GM18951 (cell line): ENCODE data around the gene ZBTB20.

Source experiments
- POLR2A ChIP-seq: IDR thresholded peaks from 4 replicates; pipeline ENCODE4 v1.6.1; 2011; ENCODE audit warnings: mild to moderate bottlenecking; ENCODE audit not compliant: insufficient read length, insufficient read depth; ENCODE audit errors: extremely low read depth
- in situ Hi-C: fragments of 300-500 bp; cut with MboI; formaldehyde crosslinking; loops from one replicate; pipeline ENCODE4 v1.12.0; 2022; ENCODE audit warnings: low sequenced_read_pairs, mixed read lengths, inconsistent platforms; ENCODE audit not compliant: unreplicated experiment

Gene ZBTB20

GRCh38 chr3:114722530-114722929 is 424.6 kb downstream of the ZBTB20 start:
- TF ChIP-seq POLR2A: no peak

GRCh38 chr3:114721864-114722263 is 425.2 kb downstream of the ZBTB20 start:
- in situ Hi-C loops: no loop called here
- no peak for TF ChIP-seq POLR2A

More at GRCh38 chr3:114722530-114722929, 424.6 kb downstream of the ZBTB20 start:
- in situ Hi-C loops: no loop called here

GRCh38 chr3:114721209-114721608 is 425.9 kb downstream of the ZBTB20 start:
- TF ChIP-seq POLR2A: no peak

GRCh38 chr3:114718898-114719210 is 428.2 kb downstream of the ZBTB20 start:
- in situ Hi-C loops: no loop called here
- TF ChIP-seq POLR2A: no peak

More at GRCh38 chr3:114721209-114721608, 425.9 kb downstream of the ZBTB20 start:
- in situ Hi-C loops: no loop called here

- TF ChIP-seq POLR2A: no peak
Observed at GRCh38 chr3:114718071-114718897, 428.8 kb downstream of the ZBTB20 start.

GRCh38 chr3:114716916-114717315 is 430.2 kb downstream of the ZBTB20 start:
- no peak for TF ChIP-seq POLR2A
- in situ Hi-C loops: no loop called here

More at GRCh38 chr3:114718071-114718897, 428.8 kb downstream of the ZBTB20 start:
- in situ Hi-C loops: no loop called here

GRCh38 chr3:114716126-114716525 is 431.0 kb downstream of the ZBTB20 start:
- no peak for TF ChIP-seq POLR2A
- in situ Hi-C loops: no loop called here

DNA sequence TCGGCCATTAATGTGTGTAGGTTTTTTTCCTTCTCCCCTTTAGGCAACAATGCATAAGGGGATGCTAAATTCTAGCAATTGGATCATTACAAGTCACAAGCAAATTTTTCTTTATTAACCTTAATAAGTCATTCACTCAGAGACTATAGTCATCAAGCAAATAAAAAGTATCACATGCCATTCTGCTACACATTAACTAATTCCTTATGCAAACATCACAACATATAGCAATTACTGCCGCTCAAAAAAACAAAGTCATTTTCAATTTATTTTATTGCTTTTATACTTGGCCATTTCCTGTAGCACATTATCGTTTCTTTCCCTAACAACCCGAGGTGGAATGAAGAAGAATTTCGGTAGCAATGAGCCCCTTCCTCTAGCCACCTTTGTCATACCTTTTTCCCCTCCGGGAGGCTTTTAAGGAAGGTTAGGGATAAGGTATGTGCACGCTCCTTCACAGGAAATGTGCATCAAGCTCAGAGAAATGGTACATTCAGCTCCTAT is 432.1 kb downstream of the ZBTB20 start:
- in situ Hi-C loops: no loop called here

DNA sequence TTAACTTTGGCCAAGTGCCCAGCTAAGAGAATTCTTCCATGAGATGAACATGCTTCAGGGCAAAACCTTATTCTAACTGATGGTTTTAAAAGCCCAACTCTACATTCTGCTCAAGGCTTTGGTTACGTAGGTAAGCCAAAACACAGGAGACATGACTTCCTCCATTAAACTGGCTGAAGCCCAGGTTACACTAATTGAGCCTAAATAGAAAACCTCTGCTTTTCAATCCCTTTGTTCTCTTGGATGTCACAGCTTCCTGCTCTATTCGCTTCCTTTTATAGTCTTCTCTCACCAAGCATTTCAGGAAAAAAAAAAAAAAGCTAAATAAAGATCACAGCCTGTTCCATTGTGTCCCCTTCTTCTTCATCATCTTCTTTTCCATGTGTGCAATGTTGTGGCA is 432.9 kb downstream of the ZBTB20 start:
- TF ChIP-seq POLR2A: no peak
- in situ Hi-C loops: no loop called here

More for the DNA sequence above, 432.1 kb downstream of the ZBTB20 start:
- no peak for TF ChIP-seq POLR2A

- TF ChIP-seq POLR2A: no peak
- in situ Hi-C loops: no loop called here
Observed at GRCh38 chr3:114712728-114713492, 434.2 kb downstream of the ZBTB20 start.

GRCh38 chr3:114711321-114711886 is 435.7 kb downstream of the ZBTB20 start:
- in situ Hi-C loops: no loop called here

GRCh38 chr3:114709102-114709501 is 438.0 kb downstream of the ZBTB20 start:
- in situ Hi-C loops: no loop called here
- TF ChIP-seq POLR2A: no peak

More at GRCh38 chr3:114711321-114711886, 435.7 kb downstream of the ZBTB20 start:
- TF ChIP-seq POLR2A: no peak

DNA sequence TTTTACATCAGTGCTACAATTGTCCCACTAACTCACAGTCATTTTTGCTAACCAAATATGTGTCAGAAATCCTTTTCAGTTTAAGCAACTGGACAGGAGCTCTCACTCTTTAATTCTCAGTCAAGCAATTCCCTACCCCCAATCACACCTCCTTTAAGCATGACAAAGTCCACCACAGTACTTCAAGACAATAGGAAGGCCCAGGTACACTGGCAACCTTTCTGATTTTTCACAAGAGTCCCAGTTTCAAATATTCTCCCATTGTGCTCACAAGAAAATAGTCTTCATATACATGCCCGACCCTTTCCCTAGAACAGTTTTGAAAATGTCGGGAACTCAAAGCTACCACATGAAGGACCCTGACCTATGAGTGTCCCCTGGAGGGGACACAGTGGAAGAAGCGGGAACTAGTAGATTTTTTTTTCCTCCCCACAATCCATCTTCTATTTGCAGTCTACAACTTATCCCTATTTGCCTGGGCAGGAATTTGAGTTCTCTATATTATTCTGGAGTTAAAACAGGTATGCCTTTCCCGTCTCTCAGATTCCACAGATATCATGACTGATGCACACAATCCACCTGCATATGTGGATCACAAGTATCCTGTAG is 439.7 kb downstream of the ZBTB20 start:
- in situ Hi-C loops: no loop called here
- no peak for TF ChIP-seq POLR2A
